ENCODE measurements around the gene ELAVL1.
"Not testable (repeated sequence)": the region's sequence is repeated elsewhere in the genome, so short reads cannot be mapped to it uniquely, and the experiment has no call there.

The ELAVL1 gene

DNA sequence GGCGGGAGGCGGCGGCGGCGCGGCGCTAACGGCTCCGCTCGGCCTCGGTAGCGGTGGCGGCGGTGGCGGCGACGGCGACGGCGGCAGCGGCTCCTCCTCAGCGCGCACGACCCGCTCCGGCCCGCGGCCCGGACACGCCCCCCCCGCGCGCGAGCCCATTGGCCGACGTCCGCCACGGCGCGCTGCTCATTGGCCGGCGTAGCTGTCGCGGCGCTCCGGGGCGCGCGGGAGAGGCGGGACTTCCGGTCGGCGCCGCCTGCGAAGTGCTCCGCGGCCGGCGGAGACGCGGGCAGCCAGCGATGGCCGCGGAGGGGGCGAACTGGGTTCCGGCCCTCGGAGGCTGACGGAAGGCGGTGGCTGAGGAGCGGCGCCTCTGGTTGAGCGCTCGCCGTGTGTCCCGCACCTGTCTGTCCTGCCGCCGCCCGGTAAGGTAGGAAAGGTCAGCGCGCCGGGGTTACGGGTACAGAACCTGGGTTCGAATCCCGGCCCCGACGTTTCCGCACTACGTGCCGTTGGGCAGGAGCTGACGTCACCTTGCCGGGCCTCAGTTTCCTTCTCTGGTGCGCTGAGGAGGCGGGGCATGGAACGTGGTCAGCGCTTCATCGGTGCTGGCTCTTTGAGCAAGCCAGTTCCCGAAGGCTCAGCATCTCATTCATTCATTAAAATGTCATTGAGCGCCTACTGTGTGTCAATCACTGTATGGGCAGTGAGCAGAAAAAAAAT is at the start of gene ELAVL1:
Gene ELAVL1, minus strand, starts transcription at position 108 of the 723 bp plus-strand sequence. CDS start 13,826 bp downstream, outside the sequence.
- DNase-seq (ENCODE audit: low read depth, low spot score): peak; percentile 98

DNA sequence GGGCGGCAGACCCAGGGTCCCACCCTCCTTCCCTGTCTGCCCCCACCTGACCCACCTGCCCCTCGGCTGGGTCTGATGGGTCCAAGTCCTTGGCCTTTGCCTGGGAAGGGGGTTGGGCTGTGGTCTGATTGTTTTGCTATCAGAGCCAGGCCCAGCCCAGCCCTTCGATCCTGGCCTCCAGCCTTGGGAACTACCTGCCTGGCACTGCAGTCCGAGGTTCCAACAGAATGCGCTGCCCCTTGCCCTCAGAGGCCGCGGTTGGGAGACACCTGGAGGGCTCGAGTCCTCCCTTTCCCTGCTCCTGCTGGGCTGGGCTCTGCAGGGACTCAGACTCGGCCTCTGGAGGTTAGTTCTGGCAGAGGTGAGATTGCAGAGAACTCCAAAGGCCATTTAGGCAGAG is 48.7 kb upstream of the ELAVL1 start:
- no peak for DNase-seq (ENCODE audit: low read depth, low spot score)

DNA sequence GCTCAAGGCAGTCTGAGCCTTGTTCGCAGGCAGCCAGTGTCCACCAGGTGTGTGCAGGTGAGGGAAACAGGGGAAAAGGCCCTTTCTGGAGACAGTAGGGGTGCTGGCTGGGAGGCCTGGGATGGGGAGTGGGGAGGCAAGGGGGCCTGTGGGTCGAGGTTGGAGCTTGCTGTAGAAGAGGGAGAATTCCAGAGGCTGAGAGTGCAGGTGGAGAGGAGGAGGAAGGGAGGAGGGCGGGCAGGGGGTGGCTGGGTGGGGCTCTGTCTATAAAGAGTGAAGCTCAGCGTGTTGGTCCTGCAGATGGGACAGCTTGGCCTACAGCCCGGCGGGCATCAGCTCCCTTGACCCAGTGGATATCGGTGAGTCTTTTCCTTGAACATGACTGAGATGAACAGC is 47.0 kb upstream of the ELAVL1 start, which contains the start of gene CCL25:
Gene CCL25, plus strand, starts transcription at position 297 of the 396 bp plus-strand sequence. CDS start 290 bp downstream, outside the sequence.
- no peak for DNase-seq (ENCODE audit: low read depth, low spot score)

DNA sequence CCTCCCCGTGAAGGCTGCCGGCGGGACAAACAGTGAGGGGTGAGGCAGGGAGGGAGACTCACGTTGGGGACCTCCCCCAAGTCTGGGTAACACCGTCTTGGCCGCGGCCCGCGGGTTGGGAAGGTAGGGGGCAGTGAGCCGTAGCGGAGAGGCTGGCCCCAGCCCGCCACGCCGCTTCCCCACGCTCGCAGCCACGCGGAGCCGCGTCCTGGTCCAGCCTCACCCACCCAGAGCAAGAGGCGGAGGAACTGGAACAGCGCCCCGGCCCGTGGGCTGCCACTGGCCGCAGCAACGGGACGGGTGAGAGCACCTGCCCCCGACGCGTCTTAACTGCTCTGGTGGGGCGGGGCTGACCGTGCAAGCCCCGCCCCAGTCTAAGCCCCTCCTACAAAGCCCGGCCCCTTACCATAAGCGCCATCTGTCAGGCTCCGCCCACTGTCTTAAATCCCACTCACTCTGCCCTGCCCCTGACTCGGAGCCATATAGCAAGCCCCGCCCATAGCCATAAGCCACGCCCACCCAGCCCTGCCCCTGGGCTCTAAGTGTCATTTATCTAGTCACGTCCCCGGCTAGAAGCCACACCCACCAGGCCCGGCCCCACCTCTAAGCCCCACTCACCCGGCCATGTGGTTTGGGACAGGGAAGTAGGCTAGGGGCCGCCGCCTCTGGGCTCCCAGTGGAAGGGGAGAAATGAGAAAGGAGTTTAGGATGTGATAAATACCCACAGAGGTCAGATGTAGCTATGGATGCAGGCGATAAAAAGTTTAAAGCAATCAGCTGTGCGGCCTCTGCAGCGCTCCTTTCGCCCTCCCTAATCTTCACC is 45.0 kb upstream of the ELAVL1 start:
- peak; percentile 72 for DNase-seq (ENCODE audit: low read depth, low spot score)

DNA sequence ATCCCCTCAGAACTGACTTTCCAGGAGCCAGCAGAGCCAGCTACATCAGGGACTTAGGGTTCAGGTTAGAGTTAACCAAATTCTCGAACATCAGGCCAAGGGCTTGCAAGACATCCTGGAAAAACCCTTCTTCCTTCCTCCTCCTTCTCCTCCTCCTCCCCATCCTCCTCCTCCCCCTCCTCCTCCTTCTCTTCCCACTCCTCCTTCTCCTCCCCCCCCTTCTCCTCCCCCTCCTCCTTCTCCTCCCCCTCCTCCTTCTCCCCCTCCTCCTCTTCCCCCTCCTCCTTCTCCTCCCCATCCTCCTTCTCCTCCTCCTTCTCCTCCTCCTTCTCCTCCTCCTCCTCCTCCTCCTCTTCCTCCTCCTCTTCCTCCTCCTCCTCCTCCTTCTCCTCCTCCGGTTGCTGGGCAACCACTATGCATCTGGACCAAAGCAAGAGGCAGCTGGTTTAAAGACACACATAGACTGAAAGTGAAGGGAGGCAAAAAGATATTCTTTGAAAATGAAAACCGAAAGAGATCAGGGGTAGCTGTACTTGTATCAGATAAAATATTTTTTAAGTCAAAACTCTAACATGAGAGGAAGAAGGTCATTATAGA is 41.2 kb upstream of the ELAVL1 start:
- DNase-seq (ENCODE audit: low read depth, low spot score): no peak

DNA sequence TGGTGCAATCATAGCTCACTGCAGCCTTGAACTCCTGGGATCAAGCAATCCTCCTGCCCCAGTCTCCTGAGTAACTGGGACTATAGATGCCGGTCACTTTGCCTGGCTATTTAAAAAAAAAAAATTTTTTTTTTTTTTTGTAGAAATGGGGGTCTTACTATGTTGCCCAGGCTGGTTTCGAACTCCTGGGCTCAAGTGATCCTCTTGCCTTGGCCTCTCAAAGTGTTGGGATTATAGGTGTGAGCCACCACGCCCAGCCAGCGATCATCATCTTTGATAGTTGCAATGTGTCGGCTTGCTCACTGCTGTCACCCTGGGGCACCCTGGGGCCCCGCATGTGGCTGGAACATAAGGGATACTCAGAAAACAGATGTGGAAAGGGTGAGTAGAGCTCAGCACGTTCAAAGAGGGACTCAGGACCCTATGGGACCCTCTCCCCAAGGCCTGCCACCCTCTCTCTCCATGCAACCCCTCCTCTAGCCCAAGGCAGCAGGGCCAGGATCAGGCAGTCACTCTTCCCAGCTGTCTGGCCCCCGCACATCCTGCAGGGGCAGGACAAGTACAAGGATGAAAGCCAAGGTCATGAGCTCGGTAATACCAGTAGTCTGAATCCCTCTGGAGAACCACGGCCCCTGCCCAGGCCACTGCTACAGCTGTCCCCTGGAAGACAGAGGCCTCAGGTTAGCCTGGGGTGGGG is 40.6 kb upstream of the ELAVL1 start:
- DNase-seq (ENCODE audit: low read depth, low spot score): no peak

DNA sequence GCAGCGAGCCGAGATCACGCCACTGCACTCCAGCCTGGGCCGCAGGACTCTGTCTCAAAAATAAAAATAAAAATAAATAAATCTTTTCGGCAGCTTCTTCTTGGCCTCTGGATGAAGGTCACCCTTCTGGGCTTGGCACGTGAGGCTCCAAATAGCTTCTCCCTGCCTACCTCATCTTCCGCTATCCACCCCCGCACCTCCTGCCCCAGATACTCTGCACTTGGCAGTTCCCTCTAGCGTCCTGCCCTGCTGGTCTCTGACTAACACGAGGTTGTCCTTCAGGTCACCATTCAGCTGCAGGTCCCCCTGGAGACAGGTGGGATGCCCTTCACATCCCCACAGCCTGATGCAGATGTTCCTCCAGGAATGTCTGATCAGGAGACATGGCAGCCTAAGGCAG is 38.6 kb upstream of the ELAVL1 start:
- DNase-seq (ENCODE audit: low read depth, low spot score): no peak

DNA sequence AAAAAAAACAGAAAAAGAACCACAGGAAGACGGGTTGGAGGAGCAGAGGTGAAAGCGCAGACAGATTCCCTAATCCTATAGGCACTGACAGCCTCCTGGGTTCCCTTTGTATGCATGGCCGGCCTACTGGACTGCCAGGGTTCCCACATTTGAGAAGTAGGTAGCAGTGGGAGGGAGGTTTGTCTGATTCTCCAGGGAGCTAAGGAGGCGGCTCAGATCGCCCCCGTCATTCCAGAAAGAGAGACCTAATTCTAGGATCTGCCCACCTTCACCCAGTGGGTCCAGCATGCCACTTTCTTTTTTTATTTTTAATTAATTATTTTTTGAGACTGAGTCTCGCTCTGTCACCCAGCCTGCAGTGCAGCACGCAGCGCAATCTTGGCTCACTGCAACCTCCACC is 37.5 kb upstream of the ELAVL1 start:
- DNase-seq (ENCODE audit: low read depth, low spot score): no peak

DNA sequence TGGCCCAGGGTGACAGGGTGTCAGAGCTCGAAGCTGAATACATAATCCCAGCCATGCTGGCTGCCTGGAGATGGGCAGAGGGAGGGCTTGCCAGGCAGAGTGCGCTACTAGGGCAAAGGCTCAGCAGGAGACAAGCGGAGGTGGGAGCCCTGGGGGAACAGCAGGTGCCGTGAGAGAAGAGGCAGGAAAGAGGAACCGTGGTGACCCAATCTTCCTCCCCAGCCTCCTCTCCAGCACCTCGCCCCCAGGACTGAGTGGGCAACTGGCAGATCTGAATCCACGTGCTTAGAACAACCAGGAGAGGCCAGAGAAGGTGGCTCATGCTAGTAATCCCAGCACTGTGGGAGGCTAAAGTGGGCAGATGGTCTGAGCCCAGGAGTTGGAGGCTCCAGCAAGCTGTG is 36.1 kb upstream of the ELAVL1 start:
- no peak for DNase-seq (ENCODE audit: low read depth, low spot score)

DNA sequence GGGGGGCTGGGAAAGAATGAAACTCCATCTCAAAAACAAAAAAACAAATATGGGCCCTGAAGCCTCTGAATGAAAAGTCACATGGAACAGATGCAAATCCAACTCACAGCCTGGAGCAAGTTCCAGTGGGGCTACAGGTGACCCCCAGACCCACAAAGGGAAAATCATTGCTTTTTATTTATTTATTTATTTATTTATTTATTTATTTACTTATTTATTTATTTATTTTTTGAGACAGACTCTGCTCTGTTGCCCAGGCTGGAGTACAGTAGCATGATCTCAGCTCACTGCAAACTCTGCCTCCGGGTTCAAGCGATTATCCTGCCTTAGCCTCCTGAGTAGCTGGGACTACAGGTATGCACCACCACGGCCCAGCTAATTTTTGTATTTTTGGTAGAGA is 33.8 kb upstream of the ELAVL1 start:
- DNase-seq (ENCODE audit: low read depth, low spot score): no peak

DNA sequence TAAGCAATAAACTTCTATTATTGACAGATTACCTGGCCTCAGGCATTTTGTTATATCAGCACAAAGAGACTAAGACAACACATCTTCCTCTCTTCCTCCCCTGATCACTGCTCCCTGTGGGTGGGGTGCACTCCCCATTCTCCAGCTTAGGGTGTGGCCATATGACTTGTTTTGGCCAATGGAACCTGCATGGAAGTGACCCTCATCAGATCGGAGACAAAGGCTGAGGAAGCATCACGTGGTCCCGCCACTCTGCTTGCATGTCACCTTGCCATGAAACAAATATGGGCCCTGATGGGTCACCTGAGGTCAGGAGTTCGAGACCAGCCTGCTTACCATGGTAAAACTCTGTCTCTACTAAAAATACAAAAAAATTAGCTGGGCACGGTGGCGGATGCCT is 33.4 kb upstream of the ELAVL1 start:
- no peak for DNase-seq (ENCODE audit: low read depth, low spot score)

DNA sequence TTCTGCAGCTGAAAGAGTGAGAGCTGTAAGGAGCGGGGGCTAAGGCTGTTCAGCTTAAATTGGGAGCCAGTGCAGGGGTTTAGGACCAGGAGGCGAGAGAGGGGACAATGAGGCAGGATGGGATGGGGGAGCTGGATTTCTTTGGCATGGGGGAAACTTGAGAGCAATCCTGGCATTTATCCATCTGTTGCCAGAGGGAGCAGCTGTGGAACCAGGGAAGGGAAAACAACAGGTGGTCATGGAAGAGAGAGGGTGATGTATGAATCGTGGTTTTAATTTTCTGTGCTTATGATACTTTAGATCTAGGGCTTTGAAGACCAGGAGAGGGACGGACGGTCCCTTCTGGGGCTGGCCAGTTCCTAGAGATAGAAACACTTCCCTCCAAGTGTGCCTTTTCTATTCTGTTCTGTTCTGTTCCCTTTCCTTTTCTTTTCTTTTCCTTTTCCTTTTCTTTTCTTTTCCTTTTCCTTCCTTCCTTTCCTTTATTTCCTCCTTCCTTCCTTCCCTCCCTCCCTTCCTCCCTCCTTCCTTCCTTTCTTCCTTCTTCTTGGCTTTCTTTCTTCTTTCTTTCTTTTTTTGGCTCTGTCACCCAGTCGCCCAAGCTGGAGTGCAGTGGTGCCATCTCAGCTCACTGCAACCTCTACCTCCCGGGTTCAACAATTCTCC is 31.1 kb upstream of the ELAVL1 start:
- no peak for DNase-seq (ENCODE audit: low read depth, low spot score)

DNA sequence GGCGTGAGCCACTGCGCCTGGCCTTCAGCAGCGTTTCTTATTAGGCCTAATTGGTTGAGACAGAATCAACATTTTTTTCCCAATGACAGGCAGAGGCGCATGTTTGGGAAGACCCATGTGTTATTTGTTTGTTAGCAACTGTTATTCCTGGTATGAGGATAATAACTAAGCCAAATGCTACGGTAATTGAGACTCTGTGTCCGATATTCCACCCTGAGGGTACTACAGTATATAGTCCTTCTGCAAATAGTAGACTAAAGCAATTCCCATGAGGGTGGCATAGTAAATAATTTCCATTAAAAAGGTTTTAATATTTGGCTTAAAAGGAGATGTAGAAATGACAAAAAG is 28.7 kb upstream of the ELAVL1 start:
- DNase-seq (ENCODE audit: low read depth, low spot score): no peak

DNA sequence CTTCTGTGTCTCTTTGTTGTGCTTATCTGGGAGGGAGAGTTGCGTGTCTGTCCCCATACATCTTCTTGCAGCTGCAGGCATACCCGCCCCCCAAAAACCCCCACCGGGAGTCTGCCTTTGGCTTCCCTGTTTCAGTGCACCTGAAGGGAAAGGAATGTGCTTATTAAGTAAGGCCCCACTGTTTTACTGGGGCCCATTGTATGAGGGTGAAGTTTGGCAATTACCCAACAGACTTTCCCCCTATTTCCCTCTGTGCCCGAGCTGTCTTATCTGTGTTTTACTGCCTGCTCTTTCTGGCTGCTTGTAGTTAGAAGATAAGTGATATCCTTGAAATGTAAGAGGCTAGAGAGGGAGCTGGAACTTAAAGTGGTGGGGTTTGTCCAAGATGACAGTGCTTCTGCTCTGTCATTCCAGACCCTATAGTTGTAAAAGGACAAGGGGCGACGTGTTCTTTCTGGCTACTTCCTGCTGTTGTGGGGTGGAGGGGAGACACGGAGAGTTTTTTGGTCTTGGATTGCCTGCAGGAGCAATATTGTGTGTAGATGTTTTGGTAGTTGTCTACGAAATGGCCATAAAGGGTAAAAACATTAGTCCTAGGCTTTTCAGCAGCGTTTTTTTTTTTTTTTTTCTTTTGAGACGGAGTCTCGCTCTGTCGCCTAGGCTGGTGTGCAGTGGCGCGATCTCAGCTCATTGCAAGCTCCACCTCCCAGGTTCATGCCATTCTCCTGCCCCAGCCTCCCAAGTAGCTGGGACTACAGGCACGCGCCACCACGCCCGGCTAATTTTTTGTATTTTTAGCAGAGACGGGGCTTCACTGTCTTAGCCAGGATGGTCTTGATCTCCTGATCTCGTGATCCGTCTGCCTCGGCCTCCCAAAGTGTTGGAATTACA is 28.1 kb upstream of the ELAVL1 start:
- DNase-seq (ENCODE audit: low read depth, low spot score): not testable (repeated sequence)

DNA sequence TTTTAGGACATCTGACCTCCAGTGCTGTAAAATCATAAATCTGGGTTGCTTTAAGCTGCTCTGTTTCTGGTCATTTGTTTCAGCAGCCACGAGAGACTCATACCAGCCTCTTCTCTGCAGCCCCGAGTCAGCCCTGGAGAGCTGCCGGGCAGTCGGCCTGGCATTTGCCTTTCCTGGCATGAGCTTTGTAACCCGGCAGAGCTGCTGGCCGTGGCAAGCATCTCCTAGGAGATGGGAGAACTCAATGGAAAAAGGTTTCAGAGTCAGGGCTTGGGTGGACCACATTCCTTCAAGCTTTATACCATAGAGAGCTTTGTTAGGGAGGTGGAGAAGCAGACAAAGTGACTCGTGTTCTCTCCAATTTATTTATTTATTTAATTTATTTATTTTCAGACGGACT is 25.5 kb upstream of the ELAVL1 start:
- peak; percentile 24 for DNase-seq (ENCODE audit: low read depth, low spot score)

DNA sequence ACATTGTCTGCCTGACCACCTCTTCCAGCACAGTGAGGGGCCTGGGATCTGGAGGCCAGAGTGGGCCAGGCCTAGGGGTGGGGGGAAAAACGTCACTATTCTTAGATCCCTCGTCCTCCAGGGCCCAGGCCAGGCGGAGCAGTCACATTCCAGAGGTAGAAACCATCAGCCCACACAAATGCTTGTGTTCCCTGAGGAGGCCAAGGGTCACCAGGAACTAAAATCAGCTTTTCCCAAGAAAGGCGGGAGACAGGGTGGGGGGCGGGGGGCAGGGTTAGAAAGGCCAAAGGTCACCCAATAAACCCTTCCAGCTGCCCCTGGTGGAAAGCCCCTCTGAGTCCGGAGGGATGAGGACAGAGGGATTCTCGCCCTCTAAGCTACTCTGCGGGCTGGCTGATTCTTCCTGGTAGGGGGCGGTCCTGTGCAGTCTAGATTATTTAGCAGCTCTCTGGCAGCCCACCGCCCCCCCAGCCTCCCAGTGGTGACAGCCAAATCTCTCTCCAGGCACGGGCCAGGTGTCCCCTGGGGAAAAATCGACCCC is 23.6 kb upstream of the ELAVL1 start:
- peak; percentile 33 for DNase-seq (ENCODE audit: low read depth, low spot score)

DNA sequence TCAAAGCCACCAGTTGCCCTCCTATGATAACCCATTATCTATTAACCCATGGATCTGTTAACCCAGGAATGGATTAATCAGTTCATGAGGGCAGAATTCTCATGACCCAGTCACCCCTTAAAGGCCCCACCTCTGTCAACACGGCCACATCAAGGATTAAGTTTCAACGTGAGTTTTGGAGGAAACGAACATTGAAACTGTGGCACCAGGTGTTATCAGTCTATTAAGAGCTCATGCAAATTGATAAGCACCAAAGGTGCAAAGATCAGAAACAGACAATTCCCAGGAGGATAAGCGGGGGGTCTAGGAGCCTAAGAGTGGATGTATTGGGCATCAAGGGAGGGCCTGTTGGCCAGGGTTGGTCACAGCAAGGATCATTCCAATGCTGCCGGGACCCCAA is 19.9 kb upstream of the ELAVL1 start:
- DNase-seq (ENCODE audit: low read depth, low spot score): no peak

DNA sequence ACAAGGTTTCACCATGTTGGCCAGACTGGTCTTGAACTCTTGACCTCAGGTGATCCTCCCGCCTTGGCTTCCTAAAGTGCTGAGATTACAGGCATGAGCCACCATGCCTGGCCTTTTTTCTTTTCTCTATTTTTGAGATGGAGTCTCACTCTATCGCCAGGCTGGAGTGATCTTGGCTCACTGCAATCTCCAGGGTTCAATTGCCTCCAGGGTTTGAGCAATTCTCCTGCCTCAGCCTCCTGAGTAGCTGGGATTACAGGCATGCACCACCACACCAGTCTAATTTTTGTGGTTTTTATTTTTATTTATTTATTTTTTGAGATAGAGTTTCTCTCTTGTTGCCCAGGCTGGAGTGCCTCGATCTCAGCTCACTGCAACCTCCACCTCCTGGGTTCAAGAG is 18.8 kb upstream of the ELAVL1 start:
- not testable (repeated sequence) for DNase-seq (ENCODE audit: low read depth, low spot score)

DNA sequence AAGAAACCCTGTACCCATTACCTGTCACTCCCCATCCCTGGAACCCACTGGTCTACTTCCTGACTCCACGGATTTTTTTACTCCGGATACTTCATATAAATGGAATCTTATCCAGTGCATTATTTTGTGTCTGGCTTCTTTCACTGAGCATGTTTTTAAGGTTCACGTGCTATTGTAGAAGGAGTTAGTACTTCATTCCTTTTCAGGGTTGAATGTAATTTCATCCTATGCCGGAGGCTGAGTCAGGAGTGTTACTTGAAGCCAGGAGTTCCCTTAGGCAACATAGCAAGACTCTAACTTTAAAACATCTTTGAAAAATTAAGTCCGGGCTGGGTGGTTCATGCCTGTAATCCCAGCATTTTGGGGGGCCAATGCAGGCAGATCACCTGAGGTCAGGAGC is 17.9 kb upstream of the ELAVL1 start:
- no peak for DNase-seq (ENCODE audit: low read depth, low spot score)

DNA sequence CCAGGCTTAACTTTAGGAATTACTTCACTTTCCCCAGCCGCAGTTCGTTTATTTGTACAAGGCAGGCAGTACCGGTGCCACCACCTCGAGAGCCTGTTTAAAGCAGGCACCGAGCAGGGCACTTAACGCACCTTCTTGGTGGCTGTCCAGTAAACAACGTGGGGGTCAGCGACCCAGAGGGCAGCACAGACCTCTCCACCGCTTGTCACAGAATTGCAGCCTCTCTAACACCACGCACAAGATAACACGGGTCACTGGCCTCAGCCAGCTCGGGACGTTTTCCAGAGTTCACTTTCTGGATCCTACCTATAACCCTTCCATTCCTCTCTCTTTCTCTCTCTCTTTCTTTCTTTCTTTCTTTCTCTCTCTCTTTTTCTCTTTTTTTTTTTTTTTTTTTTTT is 16.8 kb upstream of the ELAVL1 start:
- DNase-seq (ENCODE audit: low read depth, low spot score): no peak

Measured in astrocyte of the hippocampus (primary cell).